NCI-H69 (cell line): Measurements from ENCODE around the gene SLC17A7.
"Not testable (repeated sequence)": the region's sequence is repeated elsewhere in the genome, so short reads cannot be mapped to it uniquely, and the experiment has no call there.

ENCODE experiments used
- DNase-seq: peaks from one replicate; lab custom pipeline; 2025; lab: John Stamatoyannopoulos, UW

Gene SLC17A7

DNA sequence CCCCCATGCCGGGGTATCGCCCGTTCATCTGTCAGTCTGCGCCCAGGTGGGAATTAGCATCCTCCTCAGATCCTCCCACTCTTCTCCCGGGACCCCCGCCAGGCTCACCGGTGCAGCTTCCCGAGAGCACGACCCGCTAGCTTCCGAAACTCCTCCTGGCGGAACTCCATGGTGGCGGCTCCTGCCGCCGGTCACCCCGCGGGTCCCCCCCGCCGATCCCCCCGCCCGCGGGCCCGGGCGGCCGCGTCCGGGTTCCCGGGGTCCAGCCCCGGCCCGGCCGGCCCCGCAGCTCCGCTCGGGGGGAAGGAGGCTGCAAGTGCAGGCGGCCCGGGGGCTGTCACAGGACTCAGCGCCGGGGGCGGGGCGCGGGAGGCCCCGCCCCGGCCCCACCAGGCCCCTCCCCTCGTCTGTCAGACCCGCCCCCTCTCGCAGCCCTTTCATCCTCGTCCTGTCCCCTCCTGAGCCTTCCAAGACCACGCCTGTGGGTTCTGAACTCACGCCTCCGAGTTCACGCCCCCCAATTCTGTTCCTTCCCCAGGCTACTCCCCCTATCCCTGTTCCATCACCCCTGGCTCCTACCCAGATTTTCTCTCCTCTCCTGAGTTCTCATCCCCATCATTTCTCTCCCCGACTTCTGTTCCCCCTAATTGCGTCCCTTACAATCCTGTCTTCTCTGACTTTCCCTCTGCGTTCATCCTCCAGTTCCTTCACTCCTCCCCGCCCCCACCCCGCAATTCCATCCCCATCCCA, at the start of gene SLC17A7:
Gene SLC17A7 (minus strand): TSS at position 318 of the 750 bp plus-strand sequence. CDS start 148 bp downstream, at position 170.
- DNase-seq = peak; percentile 59

DNA sequence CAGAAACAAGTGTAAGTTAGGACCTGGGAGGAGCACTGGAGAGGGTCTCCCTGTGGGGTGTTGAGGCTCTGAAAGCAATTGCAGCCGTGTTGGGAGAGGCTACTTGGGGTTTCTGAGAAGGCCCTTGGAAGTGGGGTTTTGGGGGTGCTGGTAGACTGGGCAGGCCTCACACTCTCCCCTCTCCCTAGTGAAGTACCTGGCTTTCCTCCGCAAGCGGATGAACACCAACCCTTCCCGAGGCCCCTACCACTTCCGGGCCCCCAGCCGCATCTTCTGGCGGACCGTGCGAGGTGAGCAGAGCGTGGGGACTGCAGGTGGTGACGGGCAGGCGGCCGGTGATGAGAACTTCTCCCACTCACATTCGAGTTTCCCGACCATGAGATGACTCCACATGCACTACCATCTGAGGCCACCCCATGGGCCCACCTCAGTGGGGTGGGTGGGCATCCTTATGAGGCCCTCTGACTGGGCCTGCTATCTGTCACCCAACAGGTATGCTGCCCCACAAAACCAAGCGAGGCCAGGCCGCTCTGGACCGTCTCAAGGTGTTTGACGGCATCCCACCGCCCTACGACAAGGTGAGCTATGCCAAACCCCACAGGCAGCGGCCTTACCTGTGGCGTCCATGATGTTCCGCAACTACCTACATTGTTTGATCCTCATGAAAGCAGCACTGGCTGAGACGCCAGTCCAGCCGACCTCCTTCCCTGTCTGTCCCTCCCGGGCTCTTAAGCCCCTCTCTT, 49.1 kb upstream of the SLC17A7 start:
- DNase-seq = no peak

DNA sequence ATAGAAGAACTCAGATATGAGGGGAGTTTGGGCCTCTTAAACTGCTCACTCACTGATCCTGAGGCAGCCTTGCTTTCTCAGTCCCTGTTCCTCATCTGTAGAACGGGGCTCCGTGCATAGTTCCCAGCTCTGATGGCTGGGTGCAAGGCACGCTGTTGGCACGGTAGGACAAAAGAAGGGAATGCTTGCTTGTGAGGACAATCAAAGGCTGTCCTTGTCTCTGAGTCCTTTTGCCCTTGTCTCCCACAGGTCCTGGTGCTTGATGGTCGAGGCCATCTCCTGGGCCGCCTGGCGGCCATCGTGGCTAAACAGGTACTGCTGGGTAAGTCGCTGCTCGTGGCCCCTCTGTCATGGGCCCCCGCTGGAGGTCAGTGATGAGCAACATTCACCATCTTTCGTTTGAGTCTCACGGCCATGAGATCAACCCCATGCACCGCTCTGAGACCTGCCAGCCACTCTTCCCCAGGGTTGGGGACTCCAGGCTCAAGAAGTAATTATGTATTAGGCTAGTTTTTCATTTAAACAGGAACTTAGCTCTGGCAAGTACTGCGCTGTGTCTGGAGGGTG, 48.4 kb upstream of the SLC17A7 start:
- no peak for DNase-seq

DNA sequence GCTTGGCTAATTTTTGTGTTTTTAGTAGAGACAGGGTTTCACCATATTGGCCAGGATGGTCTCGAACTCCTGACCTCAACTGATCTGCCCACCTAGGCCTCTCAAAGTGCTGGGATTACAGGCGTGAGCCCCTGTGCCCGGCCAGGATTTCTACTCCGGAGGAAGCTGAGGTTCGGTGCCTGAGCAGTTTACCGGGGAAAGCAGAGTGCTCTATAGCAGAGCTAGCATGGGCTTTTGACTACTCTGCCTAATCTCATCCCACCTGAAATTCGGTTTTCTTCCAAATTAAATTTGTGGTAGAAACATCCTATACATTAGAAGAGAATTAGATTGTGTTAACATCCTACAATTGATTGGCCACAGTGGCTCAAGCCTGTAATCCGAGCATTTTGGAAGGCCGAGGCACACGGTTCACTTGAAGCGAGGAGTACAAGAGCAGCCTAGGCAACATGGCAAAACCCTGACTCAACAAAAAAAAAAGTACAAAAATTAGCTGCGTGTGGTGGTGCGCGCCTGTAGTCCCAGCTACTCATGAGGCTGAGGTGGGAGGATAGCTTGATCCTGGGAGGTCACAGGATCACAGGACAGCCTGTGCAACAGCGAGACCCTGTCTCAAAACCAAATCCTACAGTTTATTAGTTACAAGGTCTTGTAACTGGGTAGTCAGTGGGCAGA, 47.7 kb upstream of the SLC17A7 start:
- no peak for DNase-seq

DNA sequence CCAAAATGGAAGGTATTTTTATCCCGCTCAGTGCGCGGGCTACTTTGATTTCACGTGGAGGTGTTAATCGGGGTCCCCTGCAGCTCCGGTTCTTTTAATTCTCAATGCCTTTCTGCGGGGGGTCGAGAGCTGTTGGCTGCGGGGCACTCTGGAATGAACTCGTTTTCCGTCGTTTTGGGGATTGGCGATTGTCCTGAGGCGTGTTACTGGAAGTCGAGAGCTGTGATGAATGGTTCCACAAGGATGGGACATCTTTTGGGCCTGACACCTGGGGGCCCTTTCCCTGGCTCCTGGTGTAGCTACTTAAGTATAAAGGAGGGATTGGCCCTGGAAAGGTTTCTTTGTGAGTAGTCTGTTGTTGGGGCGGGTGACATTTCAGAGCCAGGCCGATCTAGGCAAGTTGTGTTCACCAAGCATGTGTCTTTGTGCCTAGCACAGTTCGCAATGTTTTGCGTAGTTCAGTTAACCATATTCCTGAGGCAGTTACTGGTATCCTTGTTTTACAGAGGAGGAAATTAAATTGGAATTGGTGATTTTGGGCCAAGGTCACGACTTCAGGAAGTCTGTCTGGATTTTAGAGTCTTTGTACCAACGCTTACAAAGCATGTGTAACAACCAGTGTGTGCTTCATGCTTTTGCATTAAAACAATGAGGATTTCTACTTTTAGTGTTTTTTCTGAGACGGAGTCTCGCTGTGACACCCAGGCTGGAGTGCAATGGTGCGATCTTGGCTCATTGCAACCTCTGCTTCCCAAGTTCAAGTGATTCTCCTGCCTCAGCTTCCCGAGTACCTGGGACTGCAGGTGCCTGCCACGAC, 46.9 kb upstream of the SLC17A7 start:
- peak; percentile 46 for DNase-seq

DNA sequence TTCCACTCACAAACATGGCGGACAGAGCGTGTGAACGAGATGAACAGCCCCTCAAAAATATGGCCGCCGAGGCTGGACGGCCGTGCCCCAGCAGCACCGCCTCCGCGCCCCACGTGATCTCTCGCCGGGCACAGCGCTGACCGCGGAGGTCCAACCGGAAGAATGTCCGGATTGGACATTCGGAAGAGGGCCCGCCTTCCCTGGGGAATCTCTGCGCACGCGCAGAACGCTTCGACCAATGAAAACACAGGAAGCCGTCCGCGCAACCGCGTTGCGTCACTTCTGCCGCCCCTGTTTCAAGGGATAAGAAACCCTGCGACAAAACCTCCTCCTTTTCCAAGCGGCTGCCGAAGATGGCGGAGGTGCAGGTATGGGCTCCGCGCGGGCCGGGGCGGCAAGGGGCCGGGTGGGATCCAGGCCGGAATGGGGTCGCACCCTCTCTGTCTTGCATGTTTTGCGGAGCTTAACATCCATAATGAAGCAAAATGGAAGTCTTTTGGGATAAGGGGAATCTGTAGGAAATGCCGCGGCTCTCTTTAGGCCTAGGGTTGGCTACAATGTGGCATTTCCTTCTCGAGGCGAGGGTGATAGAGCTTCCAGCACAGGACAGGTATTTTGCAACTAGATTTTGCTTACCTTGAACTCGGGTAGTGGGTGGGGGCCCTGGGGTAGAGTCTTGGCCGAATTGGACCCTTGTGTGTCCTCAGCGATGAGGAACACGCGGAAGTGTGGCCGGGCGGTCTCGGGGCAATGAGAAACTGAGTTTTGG, 46.1 kb upstream of the SLC17A7 start, which contains the start of gene RPL13A:
Gene RPL13A (plus strand): TSS at position 332 of the 769 bp plus-strand sequence. CDS start 22 bp downstream, at position 354.
- peak; percentile 100 for DNase-seq

DNA sequence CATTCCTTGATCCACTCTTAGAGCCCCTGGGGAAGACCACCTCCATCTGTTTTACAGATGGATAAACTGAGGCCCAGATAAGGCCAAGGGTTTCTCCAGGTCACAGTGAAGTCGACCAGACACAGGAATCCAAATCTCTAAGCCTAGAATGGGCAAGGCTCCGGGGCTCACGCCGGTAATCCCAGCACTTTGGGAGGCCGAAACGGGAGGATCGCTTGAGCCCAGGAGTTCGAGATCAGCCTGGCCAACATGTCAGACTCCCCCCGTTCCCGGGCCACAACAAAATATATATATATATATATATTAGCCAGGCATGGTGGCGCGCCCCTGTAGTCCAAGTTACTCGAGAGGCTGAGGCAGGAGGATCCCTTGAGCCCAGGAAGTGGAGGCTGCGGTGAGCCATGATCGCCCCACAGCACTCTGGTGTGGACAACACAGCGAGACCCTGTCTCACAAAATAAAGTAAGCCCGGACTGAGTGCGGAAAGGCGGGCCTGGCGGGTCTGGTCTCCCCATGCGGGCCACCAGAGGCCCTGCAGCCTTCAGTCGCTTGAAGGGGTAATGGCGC, 45.5 kb upstream of the SLC17A7 start:
- DNase-seq = no peak

DNA sequence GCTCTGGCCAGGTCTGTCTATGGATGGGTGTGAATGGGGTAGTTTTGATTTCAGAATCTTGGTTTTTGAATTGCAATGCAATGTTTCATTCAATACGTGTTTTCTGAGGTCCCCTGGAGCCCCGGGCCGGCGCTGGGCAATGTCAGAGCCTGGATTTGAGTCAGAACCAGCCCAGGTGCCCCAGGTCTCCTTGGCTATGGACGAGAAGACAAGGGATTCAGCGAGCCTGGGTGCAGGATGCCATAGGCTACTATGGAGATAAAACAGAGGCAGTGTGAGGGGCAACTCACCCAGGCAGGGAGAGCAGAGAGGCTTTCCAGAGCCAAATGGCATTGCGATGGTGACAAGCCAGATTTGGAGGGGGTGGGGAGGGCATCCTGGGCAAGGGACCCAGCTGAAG, 44.9 kb upstream of the SLC17A7 start:
- no peak for DNase-seq

DNA sequence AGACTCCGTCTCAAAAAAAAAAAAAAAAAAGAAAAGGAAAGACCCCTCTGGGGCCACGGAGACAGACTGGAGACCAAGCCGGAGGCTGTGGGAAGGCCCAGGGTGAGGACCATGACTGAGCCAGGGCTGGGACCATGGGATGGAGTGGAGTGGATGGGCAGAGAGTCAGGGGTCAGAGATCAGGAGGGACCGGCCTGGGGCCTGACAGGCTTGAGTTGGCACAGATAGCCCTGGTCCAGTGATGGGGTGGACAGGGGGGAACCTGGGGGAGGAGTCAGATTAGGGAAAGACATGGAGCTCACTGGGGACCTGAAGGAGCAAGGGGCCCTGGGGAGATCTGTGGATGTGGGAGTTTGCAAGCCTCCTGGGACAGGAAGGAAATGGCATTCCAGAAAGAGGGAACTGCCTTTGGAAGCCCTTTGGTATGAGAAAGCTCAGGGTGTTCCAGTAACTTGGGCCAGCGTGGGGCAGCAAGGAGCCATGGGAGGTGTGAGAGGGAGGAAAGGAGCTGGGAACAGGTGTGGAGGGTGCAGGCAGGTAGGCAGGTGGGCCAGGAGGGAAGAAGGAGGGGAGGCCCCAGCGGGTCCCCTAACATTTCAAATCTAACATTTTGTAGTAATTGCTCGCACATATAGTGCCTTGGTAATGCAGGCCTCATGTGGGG, 39.8 kb upstream of the SLC17A7 start:
- DNase-seq = no peak

DNA sequence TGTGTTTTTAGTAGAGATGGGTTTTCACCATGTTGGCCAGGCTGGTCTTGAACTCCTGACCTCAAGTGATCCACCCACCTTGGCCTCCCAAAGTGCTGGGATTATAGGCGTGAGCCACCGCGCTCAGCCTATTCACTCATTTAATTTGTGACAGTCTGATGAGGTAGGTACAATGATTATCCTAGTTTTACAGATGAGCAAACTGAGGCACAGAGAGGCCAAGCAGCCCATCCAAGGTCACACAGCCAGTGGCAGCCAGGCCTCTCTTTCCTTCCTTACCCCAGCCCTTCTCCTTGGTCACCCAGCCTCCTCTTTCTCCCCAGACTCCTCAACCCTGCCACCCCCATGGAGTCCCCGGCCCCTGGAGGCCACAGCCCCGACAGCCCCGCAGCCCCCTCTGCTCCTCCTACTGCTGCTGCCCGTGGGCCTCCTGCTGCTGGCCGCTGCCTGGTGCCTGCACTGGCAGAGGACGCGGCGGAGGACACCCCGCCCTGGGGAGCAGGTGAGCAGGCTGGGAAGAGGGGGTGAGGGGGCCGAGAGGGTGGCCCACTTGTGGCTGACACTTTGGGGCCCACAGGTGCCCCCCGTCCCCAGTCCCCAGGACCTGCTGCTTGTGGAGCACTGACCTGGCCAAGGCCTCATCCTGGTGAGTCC, 38.8 kb upstream of the SLC17A7 start:
- DNase-seq = no peak

DNA sequence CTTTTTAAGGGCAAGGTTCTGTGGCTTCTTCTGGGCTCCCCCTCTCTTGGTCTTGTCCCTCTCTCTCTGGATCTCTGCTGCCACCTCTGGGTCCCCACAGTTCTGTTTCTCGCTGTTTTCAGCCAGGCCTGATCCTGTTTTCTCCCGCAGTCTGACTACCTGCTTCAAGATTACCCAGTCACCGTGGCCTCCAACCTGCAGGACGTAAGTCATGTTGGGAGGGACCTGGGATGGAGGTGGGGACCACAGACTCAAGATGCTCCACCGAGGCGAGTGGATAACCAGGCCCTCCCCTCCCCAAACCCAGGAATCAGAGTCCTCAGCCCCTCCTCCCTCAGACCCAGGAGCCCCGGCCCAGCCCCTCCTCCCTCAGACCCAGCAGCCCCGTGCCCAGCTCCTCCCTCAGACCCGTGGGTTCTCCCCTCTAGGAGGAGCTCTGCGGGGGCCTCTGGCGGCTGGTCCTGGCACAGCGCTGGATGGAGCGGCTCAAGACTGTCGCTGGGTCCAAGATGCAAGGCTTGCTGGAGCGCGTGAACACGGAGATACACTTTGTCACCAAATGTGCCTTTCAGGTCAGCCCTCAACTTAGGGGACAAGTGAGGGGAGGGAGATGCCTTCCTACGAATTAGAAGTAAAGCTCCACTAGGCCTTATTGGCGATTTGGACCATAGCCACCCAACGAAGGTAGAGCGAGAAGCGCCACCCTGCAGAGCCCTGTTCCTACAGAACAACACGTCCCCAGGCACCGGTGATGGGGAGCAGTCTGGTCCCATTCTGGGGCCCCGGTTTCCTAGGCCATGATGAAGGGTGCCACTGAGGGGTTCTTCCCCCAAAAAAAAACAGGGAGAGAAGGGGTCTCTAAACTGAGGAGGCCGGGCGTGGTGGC, 34.9 kb upstream of the SLC17A7 start:
- peak; percentile 85 for DNase-seq

DNA sequence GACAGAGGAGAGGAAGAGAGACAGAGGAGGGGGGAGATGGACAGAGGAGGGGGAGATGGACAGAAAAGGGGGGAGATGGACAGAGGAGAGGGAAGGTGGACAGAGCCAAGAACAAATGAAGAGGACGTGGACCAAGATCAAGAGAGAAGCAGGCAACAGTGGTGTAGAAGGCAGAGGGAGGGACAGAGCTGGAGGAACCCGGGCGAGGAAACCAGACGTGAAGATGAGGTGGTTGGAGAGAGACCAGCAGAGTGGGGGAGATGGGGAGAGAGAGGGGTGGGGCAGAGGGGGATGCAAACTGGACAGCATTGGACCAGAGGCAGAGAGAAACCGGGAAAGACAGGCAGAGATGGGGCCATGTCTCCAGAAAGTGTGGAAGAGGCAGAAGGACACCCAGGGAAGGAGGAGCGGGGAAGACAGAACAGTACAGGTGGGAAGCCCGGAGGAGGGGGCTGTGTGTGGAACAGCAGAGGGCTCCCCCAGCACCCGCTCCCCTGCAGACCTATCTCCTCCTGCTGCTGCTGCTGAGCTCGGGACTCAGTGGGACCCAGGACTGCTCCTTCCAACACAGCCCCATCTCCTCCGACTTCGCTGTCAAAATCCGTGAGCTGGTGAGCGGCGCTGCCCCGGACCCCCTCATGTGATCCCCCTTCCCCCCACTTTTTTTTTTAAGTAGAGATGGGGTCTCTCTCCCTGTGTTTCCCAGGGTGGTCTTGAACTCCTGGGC, 34.0 kb upstream of the SLC17A7 start:
- DNase-seq = no peak

DNA sequence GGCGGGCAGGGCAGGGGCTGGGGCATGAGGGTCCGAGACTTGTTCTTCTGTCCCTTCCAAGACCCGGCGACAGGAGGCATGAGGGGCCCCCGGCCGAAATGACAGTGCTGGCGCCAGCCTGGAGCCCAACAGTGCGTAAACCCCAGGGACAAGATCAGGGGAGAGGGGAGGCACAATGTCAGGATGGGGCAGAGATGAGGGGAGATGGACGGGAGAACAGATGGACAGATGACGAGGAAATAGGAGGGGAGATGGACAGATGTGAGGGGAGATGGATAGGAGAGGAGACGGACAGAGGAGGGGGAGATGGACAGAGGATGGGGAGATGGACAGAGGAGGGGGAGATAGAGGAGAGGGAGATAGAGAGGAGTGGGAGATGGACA, 33.2 kb upstream of the SLC17A7 start:
- DNase-seq = no peak

DNA sequence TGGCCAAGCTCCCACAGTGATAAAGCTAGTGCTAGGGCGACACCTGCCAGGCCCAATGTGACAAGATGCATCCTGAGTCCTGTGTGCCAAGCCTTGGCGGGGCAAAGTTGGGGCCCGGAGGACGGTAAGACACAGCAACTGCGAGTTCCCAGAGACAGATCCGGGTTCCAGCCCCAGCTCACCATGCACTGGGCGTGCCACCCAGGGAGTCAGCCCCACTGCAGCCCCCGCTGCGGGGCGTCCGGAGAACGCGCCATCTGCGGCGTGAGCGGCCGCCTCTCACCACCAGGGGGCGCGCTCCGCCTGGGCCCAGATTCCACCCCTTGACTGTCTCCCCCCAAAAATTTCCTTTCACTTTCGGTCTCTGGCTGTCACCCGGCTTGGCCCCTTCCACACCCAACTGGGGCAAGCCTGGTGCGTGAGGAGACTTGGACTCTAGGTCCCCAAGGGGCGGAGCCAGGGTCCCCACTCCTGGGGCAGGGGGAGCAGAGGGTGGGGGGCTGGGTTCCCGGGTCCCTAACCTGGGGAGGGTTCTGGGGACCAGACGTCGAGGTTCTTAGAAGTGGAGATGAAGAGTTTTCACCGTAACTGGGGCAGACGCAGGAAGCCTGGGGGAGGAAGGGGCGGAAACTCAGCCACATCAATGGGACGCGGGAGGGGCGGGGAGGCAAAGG, 32.7 kb upstream of the SLC17A7 start, which contains the start of gene FLT3LG:
Gene FLT3LG (plus strand): TSS at position 348 of the 674 bp plus-strand sequence. CDS start 425 bp downstream, outside the sequence.
- peak; percentile 83 for DNase-seq

DNA sequence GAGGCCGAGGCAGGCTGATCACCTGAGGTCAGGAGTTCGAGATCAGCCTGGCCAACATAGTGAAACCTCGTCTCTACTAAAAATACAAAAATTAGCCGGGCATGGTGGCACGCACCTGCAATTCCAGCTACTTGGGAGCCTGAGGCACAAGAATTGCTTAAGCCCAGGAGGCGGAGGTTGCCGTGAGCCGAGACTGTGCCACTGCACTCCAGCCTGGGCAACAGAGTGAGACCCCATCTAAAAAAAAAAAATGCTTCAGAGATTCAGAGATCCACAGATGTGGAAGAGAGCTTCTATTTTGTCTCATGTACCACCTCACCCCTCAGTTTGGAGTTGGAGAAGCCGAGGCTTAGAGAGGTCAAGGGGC, 32.2 kb upstream of the SLC17A7 start:
- DNase-seq = not testable (repeated sequence)

DNA sequence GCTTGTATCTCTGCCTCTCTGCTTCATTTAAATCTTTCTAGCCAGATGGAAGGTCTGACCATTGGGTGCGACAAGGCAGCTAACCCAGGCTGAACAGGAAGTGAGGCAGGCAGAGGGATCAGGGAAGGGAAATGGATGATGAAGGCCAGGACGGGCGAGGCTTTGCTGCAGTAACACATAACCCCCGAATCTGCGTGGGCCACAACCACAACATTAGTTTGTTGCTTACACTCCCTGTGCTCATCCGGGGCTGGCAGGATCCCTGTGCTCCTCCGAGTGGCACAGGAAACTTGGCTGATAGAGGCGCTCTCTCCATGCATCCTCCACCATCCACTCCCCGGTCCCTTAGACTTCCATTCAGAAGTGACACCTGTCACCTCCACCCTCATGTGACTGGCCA, 31.6 kb upstream of the SLC17A7 start:
- DNase-seq = no peak

DNA sequence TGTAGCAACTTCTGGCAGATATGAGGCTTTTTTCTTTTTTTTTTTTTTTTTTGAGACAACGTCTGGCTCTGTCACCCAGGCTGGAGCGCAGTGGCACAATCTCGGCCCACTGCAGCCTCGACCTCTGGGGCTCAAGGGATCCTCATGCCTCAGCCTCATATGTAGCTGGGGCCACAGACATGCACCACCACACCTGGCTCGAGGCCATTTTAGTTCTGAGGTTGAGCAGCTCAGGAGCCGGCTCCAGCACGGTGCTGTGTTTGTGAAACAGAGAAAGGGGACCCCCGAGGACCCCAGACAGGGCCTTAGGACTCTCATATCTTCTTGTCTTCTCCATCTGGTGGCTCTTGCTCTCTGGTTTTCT, 29.3 kb upstream of the SLC17A7 start:
- no peak for DNase-seq
